Lower leg skin (tissue), 3 donors: ENCODE measurements around the gene KIAA0930.

Experiments
- CTCF ChIP-seq, 3 donors: fragments of 450-650 bp; IDR thresholded peaks; one replicate each; pipeline ENCODE4 v1.5.1; 2016; ENCODE audit warnings: antibody characterized with exemption in 3 of 3, mild to moderate bottlenecking in 3 of 3, moderate library complexity in 2 of 3
- POLR2A ChIP-seq, 2 donors: fragments of 450-650 bp; IDR thresholded peaks; one replicate each; pipeline ENCODE4 v1.6.1; 2016 to 2017; ENCODE audit warnings: antibody characterized with exemption in 2 of 2, mild to moderate bottlenecking in 1 of 2, moderate library complexity in 1 of 2

- TF ChIP-seq CTCF (IDR thresholded peaks at IDR 0.05) (no peak), POLR2A (IDR thresholded peaks at IDR 0.05) (no peak)
Measured at GRCh38 chr22:45198463-45198795, 42.3 kb downstream of the KIAA0930 start.
